ENCODE measurements around the gene MYMK.
A peak's percentile ranks its signal among the peaks of the same experiment; 100 is the strongest.

Gene MYMK

DNA sequence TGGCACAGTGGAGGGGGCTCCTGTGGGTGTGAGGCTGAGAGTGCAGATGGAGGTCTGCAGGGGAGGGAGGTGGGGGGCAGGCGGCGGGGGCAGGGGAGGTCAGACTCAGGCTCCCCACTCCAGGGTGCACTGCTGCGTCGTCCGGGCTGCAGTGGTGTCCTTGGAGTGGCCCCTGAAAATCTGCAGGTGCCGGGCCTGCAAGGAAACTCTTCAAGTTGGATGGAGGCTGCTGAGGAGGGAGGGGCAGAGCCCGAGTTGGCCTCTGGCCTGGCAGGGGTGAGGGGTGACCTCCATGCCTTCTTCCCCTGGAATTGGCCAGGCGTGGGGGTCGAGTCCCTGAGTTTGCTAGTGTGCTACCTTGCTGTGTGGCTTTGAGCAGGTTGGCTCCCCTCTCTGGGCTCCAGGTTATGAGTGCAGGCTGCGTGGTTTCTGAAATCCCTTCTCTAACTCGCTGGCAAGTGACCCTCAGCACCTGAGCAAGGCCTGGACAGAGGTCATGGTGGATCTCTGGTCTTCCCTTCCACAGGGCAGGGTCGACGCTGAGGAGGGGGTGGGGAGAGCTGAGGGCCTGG is 10.6 kb upstream of the MYMK start:
- DNase-seq (ENCODE audit: low read depth in 2 of 2) = no peak

DNA sequence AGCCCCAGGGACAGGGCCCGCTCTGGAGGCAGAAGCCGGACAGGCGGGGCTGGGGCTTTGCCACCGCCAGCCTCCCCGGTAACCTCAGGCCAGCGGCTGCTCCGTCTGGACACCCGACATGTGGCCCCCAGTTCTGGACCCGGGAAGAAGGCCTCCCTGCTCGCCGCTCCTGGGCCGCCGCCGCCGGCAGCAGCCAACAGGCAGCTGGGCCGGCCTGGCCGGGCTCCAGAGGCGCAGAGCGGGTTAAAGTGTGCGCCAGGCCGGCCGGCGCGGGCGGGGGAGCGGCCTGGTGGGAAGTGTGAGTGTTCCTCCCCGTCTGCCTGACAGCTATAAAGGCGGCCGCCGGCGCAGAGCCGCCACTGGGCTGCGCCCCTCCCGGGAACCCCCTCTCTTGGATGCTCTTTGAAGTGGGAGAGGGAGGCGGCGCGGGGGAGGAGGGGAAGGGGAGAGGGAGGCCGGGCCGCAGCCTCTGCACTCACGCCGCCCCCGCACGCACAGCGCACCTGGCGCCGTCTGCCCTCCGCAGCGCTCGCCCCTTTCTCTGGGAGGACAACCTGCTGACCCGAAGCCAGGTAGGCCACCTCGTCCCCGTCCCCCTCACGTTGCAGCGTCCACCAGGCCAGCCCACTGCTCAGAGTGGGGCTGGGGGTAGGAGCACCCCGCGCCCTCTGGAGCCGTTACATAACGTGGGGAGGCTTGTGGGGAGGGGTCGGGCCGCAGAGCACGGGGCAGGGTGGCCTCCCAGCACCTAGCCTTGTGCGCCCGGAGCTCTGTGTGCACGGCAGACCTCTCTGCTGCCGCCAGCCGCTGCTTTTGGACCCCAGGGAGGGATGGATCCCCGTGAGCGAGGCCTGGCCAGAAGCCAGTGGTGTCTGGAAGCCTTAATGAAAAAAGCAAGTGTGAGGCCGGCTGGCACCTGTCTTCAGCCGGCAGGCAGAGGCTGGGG is 9.9 kb upstream of the MYMK start, which contains the start of gene ADAMTSL2:
Gene ADAMTSL2 (plus strand): TSS at position 359 of the 946 bp plus-strand sequence. CDS start 2,009 bp downstream, outside the sequence.
- peak; percentile 37 to 38 for DNase-seq (ENCODE audit: low read depth in 2 of 2)

DNA sequence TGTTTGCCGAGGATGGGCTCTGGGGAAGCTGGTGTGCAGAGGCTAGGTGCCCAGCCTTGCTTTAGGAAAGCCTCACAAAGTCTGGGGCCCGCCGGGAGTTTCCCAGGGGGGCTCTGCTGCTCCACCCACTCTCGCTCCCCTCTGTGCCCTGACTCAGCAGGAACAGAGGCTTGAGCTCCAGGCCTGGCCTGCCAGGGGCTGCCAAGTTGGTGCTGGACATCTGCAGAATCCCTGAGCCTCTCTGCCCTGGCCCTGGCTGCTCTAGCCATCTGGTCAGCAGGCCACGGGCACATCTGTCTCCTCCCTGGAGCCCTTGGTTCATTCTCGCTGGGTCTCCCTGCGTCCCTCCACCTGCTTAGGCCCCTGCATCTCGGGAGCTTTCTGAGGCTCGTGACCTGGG is 9.1 kb upstream of the MYMK start:
- DNase-seq (ENCODE audit: low read depth in 2 of 2) = no peak

DNA sequence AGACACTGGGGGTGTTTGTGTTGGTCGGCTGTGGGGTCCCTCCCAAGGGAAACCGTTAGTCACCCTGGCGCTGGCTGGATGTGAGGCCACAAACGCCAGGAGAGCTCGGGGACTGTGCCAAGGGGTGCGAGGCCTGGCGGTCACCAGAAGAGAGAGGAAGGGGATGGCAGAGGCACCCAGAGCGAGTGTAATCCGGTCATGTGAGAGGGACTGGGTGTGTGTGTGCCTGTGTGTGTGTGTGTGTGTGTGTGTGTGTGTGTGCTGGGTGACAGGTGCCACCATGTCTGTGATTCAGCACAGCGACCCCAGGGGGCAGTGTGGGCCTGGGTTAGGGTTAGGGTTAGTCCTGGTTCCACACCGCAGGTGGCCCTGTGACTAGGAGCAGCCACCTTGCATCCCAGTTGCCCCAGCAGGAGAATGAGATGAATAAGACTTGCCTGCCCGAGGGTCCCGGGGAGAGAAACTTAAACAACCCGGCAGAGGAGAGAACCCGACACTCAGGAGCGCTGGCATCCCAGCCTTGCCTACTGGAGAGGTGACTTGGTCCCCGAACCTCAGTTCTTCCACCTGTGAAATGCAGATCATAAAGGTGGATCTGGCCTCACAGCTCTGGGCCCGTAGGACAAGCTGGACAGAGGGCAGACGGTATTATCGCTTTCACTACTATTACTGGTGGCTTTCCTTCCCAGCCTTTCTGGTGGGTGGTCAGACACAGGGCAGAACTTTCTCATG is 8.3 kb upstream of the MYMK start:
- peak; percentile 21 to 40 for DNase-seq (ENCODE audit: low read depth in 2 of 2)

DNA sequence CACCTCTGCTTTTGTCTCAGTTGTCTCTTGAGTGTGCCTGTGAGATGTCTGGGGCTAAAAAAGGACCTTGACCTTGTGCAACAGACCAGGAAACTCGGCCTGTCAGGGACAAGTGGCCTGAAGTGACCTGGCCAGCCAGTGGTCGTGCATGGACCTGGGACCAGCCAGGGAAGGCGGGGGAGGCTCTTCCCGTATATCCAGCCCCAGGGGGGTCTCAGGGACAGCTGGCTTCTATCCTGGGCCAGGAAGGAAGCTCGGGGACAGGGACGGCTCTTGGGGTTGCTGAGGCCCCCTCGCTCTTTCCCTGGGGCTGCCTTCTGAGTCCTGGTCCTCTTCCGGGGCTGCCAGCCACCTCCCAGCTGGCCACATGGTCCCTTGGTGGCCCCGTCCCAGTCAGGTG is 6.5 kb upstream of the MYMK start:
- no peak for DNase-seq (ENCODE audit: low read depth in 2 of 2)

DNA sequence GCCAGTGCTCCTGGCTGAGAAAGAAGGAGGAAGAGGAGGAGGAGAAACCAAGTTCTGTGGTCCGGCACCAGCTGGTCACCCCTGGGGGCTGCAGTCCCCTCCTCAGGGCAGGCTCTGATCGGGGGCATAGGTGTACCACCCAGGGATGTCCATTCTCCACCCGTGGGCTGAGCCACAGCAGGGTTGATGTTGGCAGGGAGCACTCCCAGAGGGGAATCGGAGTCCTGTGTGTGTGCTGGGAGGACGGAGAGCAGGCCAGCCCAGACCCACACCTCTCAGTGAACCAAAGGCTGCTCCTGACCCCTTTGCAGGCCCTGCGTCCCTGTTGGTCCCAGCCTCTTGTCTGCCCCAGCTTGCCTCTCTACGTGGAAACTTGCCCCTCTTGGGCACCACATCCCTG is 5.1 kb upstream of the MYMK start:
- no peak for DNase-seq (ENCODE audit: low read depth in 2 of 2)

DNA sequence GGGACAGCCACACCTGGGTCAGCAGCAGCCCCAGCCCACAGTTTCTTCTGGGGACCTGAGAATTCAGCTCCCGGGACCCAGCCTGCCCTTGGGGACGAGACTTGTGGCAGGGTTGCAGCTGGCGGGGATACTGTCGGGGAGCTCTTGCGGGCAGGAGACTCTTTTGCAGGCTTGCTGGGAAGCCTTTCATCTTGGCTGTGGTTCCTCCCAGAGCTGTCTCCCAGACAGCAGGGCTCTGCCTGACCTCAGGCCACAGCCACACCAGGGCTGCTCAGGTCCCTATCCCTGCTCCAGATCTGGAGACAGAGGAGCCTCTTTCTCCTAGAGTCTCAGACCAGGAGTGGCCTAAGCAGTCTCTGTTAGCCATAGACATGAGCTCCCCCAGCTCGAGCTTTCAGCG is 4.7 kb upstream of the MYMK start:
- DNase-seq (ENCODE audit: low read depth in 2 of 2) = no peak

DNA sequence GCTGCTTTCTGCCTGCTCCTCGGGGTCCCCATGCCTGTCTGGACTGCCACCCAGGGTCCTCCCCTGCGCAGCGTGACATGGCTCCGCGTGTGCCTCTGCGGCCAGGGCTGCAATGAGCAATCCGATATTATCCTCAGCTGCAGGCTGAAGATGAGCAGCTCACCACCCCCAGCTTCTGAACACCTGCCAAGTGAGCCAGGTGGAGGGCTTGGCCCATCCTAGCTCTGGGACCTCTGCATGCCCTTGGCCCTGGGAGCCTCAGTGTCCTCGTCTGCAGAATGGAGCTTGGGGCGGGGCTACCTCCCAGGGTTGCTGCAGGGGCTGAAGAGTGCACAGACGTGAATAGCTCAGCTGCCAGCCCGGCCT is 4.1 kb upstream of the MYMK start:
- DNase-seq (ENCODE audit: low read depth in 2 of 2) = no peak

DNA sequence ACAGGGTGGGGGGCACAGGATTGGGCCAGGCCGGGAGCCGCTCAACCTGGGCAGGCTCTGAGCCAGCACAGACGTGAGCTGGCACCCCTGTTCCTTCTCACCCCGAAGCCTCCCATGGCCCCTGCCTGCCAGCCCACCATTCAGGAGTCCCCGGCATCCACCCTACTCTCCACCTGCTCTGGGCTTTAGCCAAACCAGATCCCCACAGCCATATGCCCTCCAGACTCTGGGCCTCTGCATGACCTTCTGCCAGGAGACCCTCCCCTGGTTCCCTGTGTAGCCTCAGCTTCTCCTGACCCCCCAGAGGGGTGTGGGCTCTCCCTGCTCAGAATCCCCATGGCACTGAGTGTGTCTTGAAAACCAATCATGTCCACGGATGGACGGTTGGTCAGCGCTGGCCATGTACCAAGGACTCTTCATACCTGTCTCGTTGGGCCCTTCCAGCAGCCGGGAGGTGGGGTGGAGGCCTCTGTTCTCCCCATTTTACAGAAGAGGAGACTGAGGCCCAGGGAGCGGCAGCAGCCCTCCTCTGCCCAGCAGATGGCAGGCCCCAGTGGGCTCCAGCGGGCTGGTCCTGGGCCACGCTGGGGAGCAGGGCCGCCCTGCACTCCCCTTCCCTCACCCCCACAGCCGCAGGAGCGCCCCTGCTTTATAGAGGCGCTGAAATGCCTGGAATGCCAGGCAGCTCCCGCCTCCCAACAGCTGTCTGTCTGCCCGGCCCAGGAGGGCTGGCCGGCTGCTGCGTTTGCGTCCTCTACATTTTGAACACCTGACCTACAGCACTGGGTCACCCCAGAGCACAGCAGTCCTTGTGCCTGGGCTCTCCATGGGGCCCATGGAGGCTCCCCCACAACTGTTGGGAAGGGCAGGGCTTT is 3.5 kb upstream of the MYMK start:
- DNase-seq (ENCODE audit: low read depth in 2 of 2) = no peak

DNA sequence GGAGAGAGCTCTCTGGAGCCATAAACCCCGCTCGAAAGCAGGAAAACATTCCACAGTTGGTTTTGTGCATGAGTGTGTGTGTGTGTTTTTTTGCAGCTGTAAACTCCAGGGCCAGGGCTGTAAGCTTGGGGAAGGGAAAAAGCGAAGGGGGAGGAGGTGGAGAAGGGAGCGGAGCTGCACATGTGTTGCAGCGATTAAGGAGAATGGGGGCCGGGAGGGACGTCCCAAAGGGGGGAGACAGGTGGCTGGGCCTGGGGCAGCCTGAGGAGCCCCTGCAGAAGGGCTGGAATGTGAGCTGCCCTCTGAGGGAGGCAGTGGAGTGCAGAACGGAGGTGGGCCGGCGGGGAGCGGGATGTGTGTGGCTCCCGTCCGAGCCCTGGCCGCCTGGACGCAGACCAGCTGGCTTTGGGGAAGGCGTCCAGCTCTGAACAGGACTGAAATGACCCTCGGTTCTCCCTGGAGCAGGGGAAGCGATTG is 2.7 kb upstream of the MYMK start:
- no peak for DNase-seq (ENCODE audit: low read depth in 2 of 2)

DNA sequence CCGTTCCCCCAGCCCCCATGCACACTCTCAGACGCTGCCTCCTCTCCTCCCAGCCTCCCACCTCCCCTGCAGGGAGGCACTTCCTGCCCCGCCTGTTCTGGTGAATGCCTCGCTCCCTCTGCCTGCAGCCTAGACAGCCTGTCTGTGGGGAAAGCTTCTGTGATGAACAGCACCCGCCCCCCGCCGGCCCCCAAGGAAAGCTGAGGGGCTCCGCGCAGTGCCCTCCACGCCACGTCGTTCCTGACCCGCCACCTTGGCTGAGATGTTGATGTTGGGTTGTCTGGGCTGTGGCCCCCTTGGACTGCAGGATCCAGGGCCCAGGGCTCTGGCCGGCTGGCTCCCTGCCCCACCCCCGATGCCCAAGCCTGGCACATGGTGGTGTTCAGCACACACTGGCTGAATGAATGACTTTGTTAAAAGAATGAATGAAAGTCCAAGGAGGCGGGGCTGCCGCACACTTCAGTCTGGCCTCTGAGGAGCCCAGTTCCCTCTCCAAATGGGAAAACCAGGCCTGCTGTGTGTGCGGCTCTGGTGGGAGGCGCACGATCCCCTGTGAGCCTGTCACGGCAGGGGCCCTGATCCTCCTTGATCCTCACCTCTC is 2.1 kb upstream of the MYMK start:
- no peak for DNase-seq (ENCODE audit: low read depth in 2 of 2)

DNA sequence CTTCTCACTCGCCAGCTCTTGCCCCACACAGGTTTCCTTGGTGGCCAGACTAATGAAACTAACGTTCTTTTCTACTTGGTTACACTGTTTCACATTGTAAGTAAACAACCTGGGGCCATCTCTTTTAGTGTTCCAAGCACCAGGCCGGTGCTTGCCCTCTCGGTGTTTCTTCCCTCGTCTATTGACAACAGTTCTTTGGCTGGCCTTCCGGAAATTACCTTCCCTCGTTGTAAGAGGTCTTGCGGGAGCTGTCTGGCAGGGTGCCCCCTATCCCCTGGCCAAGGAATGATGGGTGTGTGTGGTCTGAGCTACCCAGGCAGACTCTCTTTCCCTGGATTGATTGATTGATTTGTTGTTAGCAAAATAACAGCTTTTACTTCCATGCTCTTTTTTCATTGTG is 918 bp upstream of the MYMK start:
- no peak for DNase-seq (ENCODE audit: low read depth in 2 of 2)

DNA sequence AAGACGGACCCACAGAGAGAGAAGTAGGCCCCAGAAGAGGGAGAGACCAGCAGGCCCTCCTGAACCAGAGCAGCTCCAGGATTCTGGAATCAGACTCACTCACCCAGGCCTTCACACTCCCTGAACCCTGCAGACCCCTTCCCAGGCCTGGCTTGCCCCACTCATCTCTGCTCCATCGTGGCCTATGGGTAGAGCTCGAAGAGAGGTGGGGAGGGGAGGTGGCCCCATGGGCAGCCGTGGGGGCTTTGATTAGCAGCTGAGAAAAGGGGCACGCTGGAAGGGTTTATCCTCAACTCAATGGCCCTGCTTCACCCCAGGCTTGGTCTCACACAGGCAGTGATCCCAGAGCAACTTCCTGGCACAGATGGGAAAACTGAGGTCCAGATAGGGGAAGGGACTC is 613 bp downstream of the MYMK start:
- no peak for DNase-seq (ENCODE audit: low read depth in 2 of 2)

DNA sequence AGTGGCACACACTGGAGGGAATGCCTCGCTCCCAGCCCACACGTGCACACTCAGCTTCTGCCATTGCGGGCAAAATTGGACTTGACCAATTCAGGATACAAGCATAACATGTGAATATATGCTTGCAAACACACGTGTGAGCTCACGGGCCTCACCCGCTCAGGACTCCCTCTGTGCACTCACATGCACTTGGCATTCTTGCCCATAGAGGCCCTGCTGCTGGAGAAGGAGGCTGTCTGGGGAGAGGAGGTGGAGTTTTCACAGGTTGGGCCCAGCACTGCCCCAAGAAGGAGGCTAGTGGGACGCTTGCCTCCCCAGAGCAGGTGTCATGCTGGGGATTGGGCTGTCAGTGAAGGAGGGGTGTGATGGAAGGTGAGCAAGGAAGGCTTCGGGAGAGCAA is 1.7 kb downstream of the MYMK start:
- DNase-seq (ENCODE audit: low read depth in 2 of 2) = no peak

DNA sequence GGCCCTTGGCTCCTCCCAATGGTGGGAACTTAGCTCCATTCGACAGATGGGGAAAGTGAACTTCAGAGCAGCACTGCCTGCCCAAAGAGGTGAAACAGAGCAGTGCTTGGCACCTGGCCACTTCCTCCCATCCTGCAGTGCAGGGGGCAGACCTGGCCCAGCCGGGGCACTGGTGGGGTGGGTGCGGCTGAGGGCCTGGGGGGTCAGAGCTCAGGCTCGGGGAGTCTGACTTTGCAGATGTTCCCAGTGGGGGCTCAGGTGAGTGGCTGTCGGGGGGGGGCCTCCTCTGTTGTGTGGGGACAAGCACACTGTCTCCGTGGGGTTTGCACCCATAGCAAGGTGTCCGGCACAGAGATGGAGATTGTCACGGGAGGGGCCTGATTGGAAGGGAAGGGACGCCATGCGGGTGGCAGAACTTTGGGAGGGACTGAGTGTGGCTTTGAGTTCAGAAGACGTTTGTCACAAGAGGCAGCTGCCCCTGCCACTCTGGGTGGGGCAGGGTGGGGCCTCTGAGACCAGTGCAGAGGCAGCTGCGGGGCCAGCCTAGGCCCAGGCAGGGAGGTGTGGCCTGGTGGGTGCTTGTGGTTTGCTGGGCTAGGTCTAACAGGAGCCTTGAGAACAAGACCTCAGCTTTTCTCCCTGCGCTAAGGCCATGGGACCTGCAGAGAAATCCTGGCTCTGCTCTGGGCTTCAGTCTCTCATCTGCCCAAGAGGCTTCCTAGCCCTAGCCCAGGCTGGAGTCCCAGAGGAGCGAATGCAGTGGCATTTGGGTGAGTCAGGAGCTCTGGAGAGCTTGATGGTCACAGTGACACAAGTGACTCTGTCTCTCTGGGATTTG is 2.5 kb downstream of the MYMK start:
- no peak for DNase-seq (ENCODE audit: low read depth in 2 of 2)

DNA sequence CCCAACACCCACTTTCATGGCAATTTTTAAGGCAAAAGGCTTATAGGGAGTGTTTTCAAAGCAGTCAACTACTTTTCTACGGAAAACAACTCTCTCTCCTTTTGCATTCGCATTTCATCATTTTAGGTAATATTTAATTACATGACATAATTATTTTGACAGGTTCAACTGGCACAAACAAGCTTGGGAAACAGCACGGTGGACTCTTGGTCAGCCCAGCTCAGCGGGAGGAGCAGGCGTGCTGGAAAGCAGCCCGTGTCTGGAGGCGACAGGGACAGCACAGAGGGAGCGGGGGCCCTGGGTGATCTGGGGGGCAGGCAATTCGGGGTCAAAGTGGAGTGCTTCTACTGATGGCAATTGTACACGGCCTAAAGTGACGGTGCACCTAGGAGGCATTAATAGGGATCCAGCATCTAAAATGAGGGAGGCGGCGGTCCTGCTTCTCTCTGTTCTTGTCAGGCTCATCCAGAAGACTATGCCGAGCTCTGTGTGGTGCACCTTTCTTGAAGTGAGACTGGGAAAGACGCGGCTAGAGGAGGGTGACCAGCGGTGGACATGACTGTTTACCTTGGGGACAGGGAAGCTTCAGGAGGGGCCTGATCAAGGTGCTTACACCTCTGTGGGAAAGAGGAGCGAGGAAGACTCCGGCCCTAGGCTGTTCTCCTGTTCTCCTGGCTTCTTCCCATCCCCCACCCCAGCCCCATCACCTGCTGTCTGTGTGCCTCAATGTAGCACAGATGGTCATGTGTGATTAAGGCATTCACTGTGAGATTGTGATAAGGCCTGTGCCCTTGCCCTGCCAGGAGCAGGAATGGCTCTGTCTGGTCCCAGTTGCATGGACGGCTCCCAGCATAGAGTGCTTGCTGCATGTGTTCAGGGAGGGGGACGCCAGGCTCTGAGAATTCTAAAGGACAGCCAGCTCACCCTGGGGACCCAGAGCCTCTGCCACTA is 3.4 kb downstream of the MYMK start:
- no peak for DNase-seq (ENCODE audit: low read depth in 2 of 2)

DNA sequence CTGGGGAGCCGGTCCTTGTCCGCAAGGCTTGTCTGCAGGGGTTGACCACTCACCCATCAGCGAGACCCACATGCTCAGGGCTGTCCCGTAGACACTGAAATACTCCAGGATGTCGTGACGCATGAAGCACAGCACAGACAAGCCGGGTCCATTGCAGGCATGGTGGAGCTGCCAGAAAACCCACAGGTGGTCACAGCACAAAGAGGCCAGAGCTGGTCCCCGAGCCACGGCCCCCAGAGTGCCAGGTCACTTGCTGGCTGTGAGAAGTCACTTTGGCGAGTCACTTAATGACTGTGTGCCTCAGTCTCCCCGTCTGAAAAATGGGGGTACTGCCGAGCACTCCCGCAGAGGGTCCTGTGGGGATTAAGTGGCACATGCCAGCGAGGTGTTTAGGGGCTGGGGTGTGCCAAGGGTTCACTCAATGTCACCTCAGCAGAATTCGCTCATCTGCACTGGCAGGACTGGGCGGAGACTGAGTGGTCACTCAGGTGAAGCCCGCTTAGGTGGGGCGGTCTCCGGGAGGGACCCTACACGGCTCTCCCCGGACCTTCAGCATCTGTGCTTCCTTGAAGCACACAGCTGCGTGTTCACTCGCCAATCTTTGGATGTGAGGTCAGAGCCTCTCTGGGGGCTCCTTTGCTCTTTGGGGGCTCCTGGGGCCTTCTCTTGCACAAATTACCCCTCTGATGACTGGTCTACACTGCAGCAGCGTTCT is 4.5 kb downstream of the MYMK start:
- no peak for DNase-seq (ENCODE audit: low read depth in 2 of 2)

DNA sequence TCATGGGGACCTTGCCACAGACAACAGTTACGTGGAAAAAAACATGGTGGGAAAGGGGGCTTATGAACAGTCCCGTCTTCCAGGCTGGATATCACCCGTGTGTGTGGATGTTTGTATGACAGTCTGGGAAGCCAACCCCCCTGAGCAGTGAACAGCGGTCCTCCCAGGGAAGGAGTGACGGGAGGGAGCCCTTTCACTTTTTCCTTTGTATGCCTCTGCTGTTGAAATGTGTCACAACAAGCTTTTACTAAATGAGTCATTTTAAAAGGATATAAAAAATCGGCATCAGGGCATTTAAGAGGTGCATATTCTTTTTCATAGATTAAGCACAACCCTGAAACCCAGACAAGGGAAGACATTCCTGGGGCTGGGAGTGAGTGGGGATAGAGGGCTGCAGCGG is 5.1 kb downstream of the MYMK start:
- DNase-seq (ENCODE audit: low read depth in 2 of 2) = no peak

All from stimulated activated CD8-positive, alpha-beta memory T cell treated with anti-CD3 and anti-CD28 coated beads, Interleukin-15, amount 100 ng/mL, for 4 hours (primary cell).